Measurements from ENCODE around the gene ABCC2. TPM values are rescaled to one million over a fixed set of nuclear protein-coding genes. Genes with fewer than 3 reads are reported as not detected.

Gene ABCC2
- polyA plus RNA-seq, 1 donor (not counting 4 experiments of a cell fraction or from before 2014, with no cell fraction given) = 2.5 TPM

- H2AFZ ChIP-seq (ENCODE audit: control insufficient read depth, low read length) = no peak overlapping the region
Measured at GRCh38 chr10:99849057-99849456, 66.6 kb downstream of the ABCC2 start.

GRCh38 chr10:99849536-99849935 lies 67.1 kb downstream of the ABCC2 start:
- H2AFZ ChIP-seq (ENCODE audit: control insufficient read depth, low read length) = no peak overlapping the region
- no peaks in the 10 kb centered on the region for H3K27me3 ChIP-seq (ENCODE audit: control insufficient read depth, extremely low read depth, insufficient read depth, low read length)
- H3K9me1 ChIP-seq (ENCODE audit: control insufficient read depth, extremely low read depth, insufficient read depth, low read length) = no peaks in the 10 kb centered on the region
- no peaks in the 10 kb centered on the region for H3K79me2 ChIP-seq (ENCODE audit: control insufficient read depth, insufficient read depth, low read length)
- peaks cover 0 to 5% of the 10 kb centered on the region in 2 experiments for H3K36me3 ChIP-seq (ENCODE audit: control insufficient read depth in 2 of 2, extremely low read depth in 1 of 2, insufficient read depth in 2 of 2, low read length in 2 of 2)
- H3K4me1 ChIP-seq (ENCODE audit: control insufficient read depth, extremely low read depth, insufficient read depth, low read length) = peaks cover 5% of the 10 kb centered on the region
- no peak for TF ChIP-seq EZH2 (IDR thresholded peaks at IDR 0.05; ENCODE audit: low read length)
- TF ChIP-seq CTCF (optimal IDR thresholded peaks at IDR 0.05 in 1 of 3, IDR thresholded peaks at IDR 0.05 in 1 of 3, conservative IDR thresholded peaks at IDR 0.05 in 1 of 3; ENCODE audit: extremely low read depth in 1 of 3, insufficient read depth in 2 of 3, low read length in 3 of 3) = no peak
- H4K20me1 ChIP-seq (ENCODE audit: control insufficient read depth, extremely low read depth, insufficient read depth, low read length) = no peaks in the 10 kb centered on the region
- dilution Hi-C loops (cut with MboI; ENCODE audit: extremely low pct_ligation_motif_present, low sequenced_read_pairs) = no loop called here
- DNase-seq (ENCODE audit: low read depth, low spot score) (no peak), FAIRE-seq (no peak)
- no peak overlapping the region for H3K27ac ChIP-seq (ENCODE audit: control insufficient read depth, insufficient read depth, low read length)
- no peak overlapping the region for H3K4me2 ChIP-seq (ENCODE audit: control insufficient read depth, extremely low read depth, insufficient read depth, low read depth, low read length)
- no peak overlapping the region for H3K4me3 ChIP-seq (ENCODE audit: control insufficient read depth in 2 of 3, extremely low read depth in 1 of 3, insufficient read depth in 2 of 3, low read depth in 1 of 3, low read length in 3 of 3)
- no peaks in the 10 kb centered on the region for H3K9me3 ChIP-seq (ENCODE audit: control insufficient read depth, low read depth, low read length)
- H3K9ac ChIP-seq (ENCODE audit: control insufficient read depth, extremely low read depth, insufficient read depth, low read length) = no peak overlapping the region

More at GRCh38 chr10:99849057-99849456, 66.6 kb downstream of the ABCC2 start:
- no peak overlapping the region for H3K27ac ChIP-seq (ENCODE audit: control insufficient read depth, insufficient read depth, low read length)
- no peaks in the 10 kb centered on the region for H3K79me2 ChIP-seq (ENCODE audit: control insufficient read depth, insufficient read depth, low read length)
- TF ChIP-seq EZH2 (IDR thresholded peaks at IDR 0.05; ENCODE audit: low read length) (no peak), CTCF (optimal IDR thresholded peaks at IDR 0.05 in 1 of 3, IDR thresholded peaks at IDR 0.05 in 1 of 3, conservative IDR thresholded peaks at IDR 0.05 in 1 of 3; ENCODE audit: extremely low read depth in 1 of 3, insufficient read depth in 2 of 3, low read length in 3 of 3) (no peak)
- no peaks in the 10 kb centered on the region for H4K20me1 ChIP-seq (ENCODE audit: control insufficient read depth, extremely low read depth, insufficient read depth, low read length)
- no peaks in the 10 kb centered on the region for H3K9me1 ChIP-seq (ENCODE audit: control insufficient read depth, extremely low read depth, insufficient read depth, low read length)
- dilution Hi-C loops (cut with MboI; ENCODE audit: extremely low pct_ligation_motif_present, low sequenced_read_pairs) = no loop called here
- no peak overlapping the region for H3K9ac ChIP-seq (ENCODE audit: control insufficient read depth, extremely low read depth, insufficient read depth, low read length)
- H3K36me3 ChIP-seq (ENCODE audit: control insufficient read depth in 2 of 2, extremely low read depth in 1 of 2, insufficient read depth in 2 of 2, low read length in 2 of 2) = peaks cover 0 to 5% of the 10 kb centered on the region in 2 experiments
- no peak for DNase-seq (ENCODE audit: low read depth, low spot score)
- no peaks in the 10 kb centered on the region for H3K9me3 ChIP-seq (ENCODE audit: control insufficient read depth, low read depth, low read length)
- peaks cover 5% of the 10 kb centered on the region for H3K4me1 ChIP-seq (ENCODE audit: control insufficient read depth, extremely low read depth, insufficient read depth, low read length)
- no peak for FAIRE-seq
- no peak overlapping the region for H3K4me2 ChIP-seq (ENCODE audit: control insufficient read depth, extremely low read depth, insufficient read depth, low read depth, low read length)
- H3K27me3 ChIP-seq (ENCODE audit: control insufficient read depth, extremely low read depth, insufficient read depth, low read length) = no peaks in the 10 kb centered on the region
- no peak overlapping the region for H3K4me3 ChIP-seq (ENCODE audit: control insufficient read depth in 2 of 3, extremely low read depth in 1 of 3, insufficient read depth in 2 of 3, low read depth in 1 of 3, low read length in 3 of 3)

All from keratinocyte (primary cell).